Endothelial cell of umbilical vein (primary cell): ENCODE results near the gene PHC1. TPM values are rescaled to one million over a fixed set of nuclear protein-coding genes. Genes with fewer than 3 reads are reported as not detected.
"Not testable (repeated sequence)": the region's sequence is repeated elsewhere in the genome, so short reads cannot be mapped to it uniquely, and the experiment has no call there.

Experiments
- BruUV-seq: library from RNA; stranded (reverse); fragments of 400-500 nt; replicated peaks from 2 replicates; lab custom pipeline; 2021; lab: Mats Ljungman, UMichigan
- CTCF ChIA-PET: fragments of 300-600, 350-600 bp; sonication (Branson Sonifier 250); formaldehyde crosslinking; loops from one replicate; lab custom pipeline; 2021; ENCODE audit warnings: antibody characterized with exemption, inconsistent platforms; lab: Charles Lee
- POLR2A ChIA-PET: fragments of 300-600, 350-600 bp; sonication (Branson Sonifier 250); formaldehyde crosslinking; loops from one replicate; lab custom pipeline; 2021; ENCODE audit warnings: antibody characterized with exemption, inconsistent platforms; lab: Charles Lee
- DNase-seq: peaks from one replicate; pipeline ENCODE4 v3.0.0-alpha.2; 2011; ENCODE audit warnings: low read depth, low spot score
- FAIRE-seq: peaks from 2 replicates; lab custom pipeline; 2011; peaks lifted over from hg19 to GRCh38; lab: Jason Lieb, UNC
- H2AFZ ChIP-seq: 2 replicates; pipeline ENCODE4 v1.6.0; 2012; ENCODE audit warnings: low read depth, low read length, control low read depth, inconsistent platforms
- H3K27ac ChIP-seq: 2 replicates; pipeline ENCODE4 v1.5.1; 2011; ENCODE audit warnings: low read depth, mild to moderate bottlenecking, control low read depth, low read length, moderate library complexity; ENCODE audit not compliant: insufficient read depth
- H3K27me3 ChIP-seq, 2 experiments: 2 replicates each; pipeline versions ENCODE4 v1.6.0 to v1.6.1; 2011; ENCODE audit warnings: low read length in 2 of 2, mixed read lengths in 1 of 2; ENCODE audit not compliant: control insufficient read depth in 2 of 2, insufficient read depth in 2 of 2
- H3K36me3 ChIP-seq, 2 experiments: 2 replicates in 1 of 2; 3 replicates in 1 of 2; pipeline ENCODE4 v1.5.1; 2011; ENCODE audit warnings: low read length in 2 of 2, mild to moderate bottlenecking in 1 of 2, moderate library complexity in 1 of 2; ENCODE audit not compliant: control insufficient read depth in 2 of 2, insufficient read depth in 2 of 2; ENCODE audit errors: extremely low read depth in 1 of 2
- H3K4me1 ChIP-seq: 3 replicates; pipeline ENCODE4 v1.5.1; 2011; ENCODE audit warnings: mild to moderate bottlenecking, low read length; ENCODE audit not compliant: control insufficient read depth, insufficient read depth; ENCODE audit errors: extremely low read depth
- H3K4me2 ChIP-seq: 2 replicates; pipeline ENCODE4 v1.6.1; 2011; ENCODE audit warnings: low read length, control low read depth, mixed read lengths; ENCODE audit not compliant: insufficient read depth
- H3K4me3 ChIP-seq, 3 experiments: fragments of 200-600 bp in 1 of 3; sonication (generic), shearing (Covaris generic) in 1 of 3; replicated peaks in 1 of 3; 2 replicates each; pipeline ENCODE4 v1.5.1; 2011 to 2016; ENCODE audit warnings: control low read depth in 3 of 3, low read length in 3 of 3, mild to moderate bottlenecking in 2 of 3, inconsistent platforms in 1 of 3, low read depth in 1 of 3, moderate library complexity in 1 of 3; ENCODE audit not compliant: insufficient read depth in 1 of 3
- H3K79me2 ChIP-seq: 2 replicates; pipeline ENCODE4 v1.6.0; 2012; ENCODE audit warnings: low read length, inconsistent platforms; ENCODE audit not compliant: control insufficient read depth, insufficient read depth
- H3K9ac ChIP-seq: replicated peaks from 2 replicates; pipeline ENCODE3; 2011; ENCODE audit warnings: low read length, control low read depth; ENCODE audit not compliant: insufficient read depth; ENCODE audit errors: extremely low read depth
- H3K9me1 ChIP-seq: replicated peaks from 3 replicates; pipeline ENCODE4 v1.6.0; 2011; ENCODE audit warnings: mild to moderate bottlenecking, low read length; ENCODE audit not compliant: control insufficient read depth, insufficient read depth; ENCODE audit errors: extremely low read depth
- H3K9me3 ChIP-seq: replicated peaks from 2 replicates; pipeline ENCODE4 v1.5.1; 2012; ENCODE audit warnings: low read length, inconsistent platforms; ENCODE audit not compliant: control insufficient read depth, insufficient read depth
- H4K20me1 ChIP-seq: replicated peaks from 2 replicates; pipeline ENCODE3; 2011; ENCODE audit warnings: mild to moderate bottlenecking, low read length; ENCODE audit not compliant: control insufficient read depth, insufficient read depth; ENCODE audit errors: extremely low read depth
- EZH2 ChIP-seq: IDR thresholded peaks from 2 replicates; pipeline ENCODE4 v1.6.1; 2012; ENCODE audit warnings: borderline replicate concordance, low read depth, mild to moderate bottlenecking, moderate library complexity, low read length, inconsistent platforms; ENCODE audit not compliant: severe bottlenecking
- FOS ChIP-seq: IDR thresholded peaks from 2 replicates; pipeline ENCODE4 v1.6.1; 2011; ENCODE audit warnings: mild to moderate bottlenecking, low read length, moderate library complexity, borderline replicate concordance; ENCODE audit not compliant: insufficient read depth
- GATA2 ChIP-seq: IDR thresholded peaks from 2 replicates; pipeline ENCODE4 v1.7.0; 2011; ENCODE audit warnings: low read depth, mild to moderate bottlenecking, moderate library complexity, mixed read lengths, low read length; ENCODE audit not compliant: insufficient read length, insufficient read depth
- JUN ChIP-seq: IDR thresholded peaks from 2 replicates; pipeline ENCODE4 v1.6.1; 2011; ENCODE audit warnings: borderline replicate concordance, low read depth; ENCODE audit not compliant: insufficient read length, insufficient read depth
- MYC ChIP-seq: IDR thresholded peaks from one replicate; pipeline ENCODE4 v1.6.1; 2011; ENCODE audit warnings: mild to moderate bottlenecking, low read depth, low read length
- POLR2A ChIP-seq: IDR thresholded peaks from 2 replicates; pipeline ENCODE4 v1.6.1; 2012; ENCODE audit warnings: low read depth, mild to moderate bottlenecking, control low read depth, low read length
- POLR2AphosphoS5 ChIP-seq: IDR thresholded peaks from 2 replicates; pipeline ENCODE4 v1.6.1; 2012; ENCODE audit warnings: low read depth, mild to moderate bottlenecking, control low read depth, low read length, moderate library complexity; ENCODE audit not compliant: insufficient read depth
- dilution Hi-C: fragments of 300-500 bp; cut with MboI; formaldehyde crosslinking; loops from one replicate; pipeline ENCODE4 v1.15.0; 2019; ENCODE audit warnings: low sequenced_read_pairs; ENCODE audit not compliant: extremely low pct_ligation_motif_present
- intact Hi-C: fragments of 100-400 bp; cut with micrococcal nuclease; formaldehyde crosslinking; loops from one replicate; pipeline ENCODE4 v1.10.0; 2022
- polyA plus RNA-seq, 4 experiments: library from polyadenylated mRNA; depleted of rRNA in 3 of 4; stranded (reverse) in 3 of 4; unstranded in 1 of 4; fragments of >200 nt; gene quantifications; 2 replicates each; pipeline versions ENCODE4 v1.2.1 to v1.2.3, GENCODE V29; 2011 to 2012; ENCODE audit warnings: missing spikeins in 1 of 4
- total RNA-seq: library from RNA; stranded (reverse); gene quantifications from 2 replicates; pipeline ENCODE4 v1.2.3, GENCODE V29; 2021
- TF ChIP-seq, protein P1 (sequence below): IDR thresholded peaks from 2 replicates; pipeline ENCODE4 v1.6.1; 2011; ENCODE audit not compliant: insufficient read depth, insufficient read length
- TF ChIP-seq, protein P2 (sequence below), 2 donors: IDR thresholded peaks; 1 replicate in 1 of 2; 2 replicates in 1 of 2; pipeline ENCODE4 v1.5.1; 2011; ENCODE audit warnings: low read length in 2 of 2, mild to moderate bottlenecking in 2 of 2, moderate library complexity in 2 of 2, control low read depth in 1 of 2, inconsistent platforms in 1 of 2, low read depth in 1 of 2; ENCODE audit not compliant: insufficient read depth in 1 of 2; ENCODE audit errors: extremely low read depth in 1 of 2

The PHC1 gene
- total and polyA plus RNA-seq, 2 donors (not counting 3 experiments of a cell fraction or from before 2014, with no cell fraction given) = 37.3 to 66.3 TPM

DNA sequence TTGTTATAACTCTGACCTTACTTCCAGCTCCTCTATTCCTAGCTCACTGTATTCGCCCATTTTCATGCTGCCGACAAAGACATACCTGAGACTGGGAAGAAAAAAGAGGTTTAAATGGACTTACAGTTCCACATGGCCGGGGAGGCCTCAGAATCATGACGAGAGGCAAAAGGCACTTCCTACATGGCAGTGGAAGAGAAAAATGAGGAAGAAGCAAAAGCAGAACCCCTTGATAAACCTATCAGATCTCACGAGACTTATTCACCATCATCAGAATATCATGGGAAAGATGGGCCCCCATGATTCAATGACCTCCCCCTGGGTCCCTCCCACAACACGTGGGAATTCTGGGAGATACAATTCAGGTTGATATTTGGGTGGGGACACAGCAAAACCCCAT, 14.5 kb upstream of the PHC1 start:
- intact Hi-C loops (no loop called here), dilution Hi-C loops (no loop called here)
- no peaks in the 10 kb centered on the region for H3K36me3 ChIP-seq
- H3K27me3 ChIP-seq = peaks cover 0 to 3% of the 10 kb centered on the region in 2 experiments
- H4K20me1 ChIP-seq = no peaks in the 10 kb centered on the region
- ChIA-PET POLR2A (no interaction called here), CTCF (interaction anchor here (1.9 to 2.9 kb wide), 2 partner anchors 10 to 243 kb away, joined by 5 to 15 read pairs; no protein-coding TSS in a partner anchor)
- no peak overlapping the region for H2AFZ ChIP-seq
- no peak overlapping the region for H3K27ac ChIP-seq
- H3K9me1 ChIP-seq = no peaks in the 10 kb centered on the region
- no TSS peak for BruUV-seq
- FAIRE-seq (no peak), DNase-seq (no peak)
- TF ChIP-seq GATA2 = no peak
- TF ChIP-seq JUN = no peak
- TF ChIP-seq EZH2 = no peak
- TF ChIP-seq, protein P1, sequence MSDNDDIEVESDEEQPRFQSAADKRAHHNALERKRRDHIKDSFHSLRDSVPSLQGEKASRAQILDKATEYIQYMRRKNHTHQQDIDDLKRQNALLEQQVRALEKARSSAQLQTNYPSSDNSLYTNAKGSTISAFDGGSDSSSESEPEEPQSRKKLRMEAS = no peak
- no peak for TF ChIP-seq POLR2A
- TF ChIP-seq, protein P2, sequence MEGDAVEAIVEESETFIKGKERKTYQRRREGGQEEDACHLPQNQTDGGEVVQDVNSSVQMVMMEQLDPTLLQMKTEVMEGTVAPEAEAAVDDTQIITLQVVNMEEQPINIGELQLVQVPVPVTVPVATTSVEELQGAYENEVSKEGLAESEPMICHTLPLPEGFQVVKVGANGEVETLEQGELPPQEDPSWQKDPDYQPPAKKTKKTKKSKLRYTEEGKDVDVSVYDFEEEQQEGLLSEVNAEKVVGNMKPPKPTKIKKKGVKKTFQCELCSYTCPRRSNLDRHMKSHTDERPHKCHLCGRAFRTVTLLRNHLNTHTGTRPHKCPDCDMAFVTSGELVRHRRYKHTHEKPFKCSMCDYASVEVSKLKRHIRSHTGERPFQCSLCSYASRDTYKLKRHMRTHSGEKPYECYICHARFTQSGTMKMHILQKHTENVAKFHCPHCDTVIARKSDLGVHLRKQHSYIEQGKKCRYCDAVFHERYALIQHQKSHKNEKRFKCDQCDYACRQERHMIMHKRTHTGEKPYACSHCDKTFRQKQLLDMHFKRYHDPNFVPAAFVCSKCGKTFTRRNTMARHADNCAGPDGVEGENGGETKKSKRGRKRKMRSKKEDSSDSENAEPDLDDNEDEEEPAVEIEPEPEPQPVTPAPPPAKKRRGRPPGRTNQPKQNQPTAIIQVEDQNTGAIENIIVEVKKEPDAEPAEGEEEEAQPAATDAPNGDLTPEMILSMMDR (IDR thresholded peaks at IDR 0.05; ENCODE audit: extremely low read depth in 1 of 2, insufficient read depth in 1 of 2, low read depth in 1 of 2, low read length in 2 of 2) = no peak
- TF ChIP-seq MYC = no peak
- TF ChIP-seq POLR2AphosphoS5 = no peak
- TF ChIP-seq FOS = no peak
- no peak overlapping the region for H3K9ac ChIP-seq
- H3K4me3 ChIP-seq = no peak overlapping the region
- no peak overlapping the region for H3K4me2 ChIP-seq
- no peaks in the 10 kb centered on the region for H3K9me3 ChIP-seq
- H3K4me1 ChIP-seq = no peaks in the 10 kb centered on the region
- no peaks in the 10 kb centered on the region for H3K79me2 ChIP-seq

DNA sequence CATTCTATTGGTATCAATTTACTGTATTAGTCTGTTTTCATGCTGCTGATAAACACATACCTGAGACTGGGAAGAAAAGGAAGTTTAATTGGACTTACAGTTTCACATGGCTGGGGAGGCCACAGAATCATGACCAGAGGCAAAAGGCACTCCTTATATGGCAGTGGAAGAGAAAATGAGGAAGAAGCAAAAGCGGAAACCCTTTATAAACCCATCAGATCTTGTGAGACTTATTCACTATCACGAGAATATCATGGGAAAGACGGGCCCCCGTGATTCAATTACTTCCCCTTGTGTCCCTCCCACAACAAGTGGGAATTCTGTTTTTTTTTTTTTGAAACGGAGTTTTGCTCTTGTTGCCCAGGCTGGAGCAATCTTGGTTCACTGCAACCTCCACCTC, 11.6 kb upstream of the PHC1 start:
- H2AFZ ChIP-seq, POLR2A ChIA-PET: not testable (repeated sequence)

More for the DNA sequence above, 11.6 kb upstream of the PHC1 start:
- H3K9me3 ChIP-seq, H3K79me2 ChIP-seq, FAIRE-seq, H3K4me1 ChIP-seq, dilution Hi-C loops, H3K4me2 ChIP-seq, intact Hi-C loops, H3K4me3 ChIP-seq, H3K27me3 ChIP-seq, BruUV-seq, H3K9me1 ChIP-seq, CTCF ChIA-PET, H4K20me1 ChIP-seq, H3K9ac ChIP-seq, H3K27ac ChIP-seq, H3K36me3 ChIP-seq, DNase-seq: not testable (repeated sequence)
